NB4 (cell line): ENCODE results near the gene GPR153.
A peak's percentile ranks its signal among the peaks of the same experiment; 100 is the strongest.

Experiments
- MYC ChIP-seq: IDR thresholded peaks from 2 replicates; pipeline ENCODE4 v1.6.1; 2011; ENCODE audit warnings: low read depth, low read length
- POLR2A ChIP-seq: IDR thresholded peaks from 2 replicates; pipeline ENCODE4 v1.6.1; 2011; ENCODE audit warnings: mild to moderate bottlenecking; ENCODE audit not compliant: insufficient read length; ENCODE audit errors: extremely low read depth
- TF ChIP-seq, protein P1 (sequence below): IDR thresholded peaks from one replicate; pipeline ENCODE4 v1.5.1; 2012; ENCODE audit warnings: low read depth, low read length
- TF ChIP-seq, protein P2 (sequence below): IDR thresholded peaks from 2 replicates; pipeline ENCODE4 v1.6.1; 2011; ENCODE audit warnings: low read depth, low read length

DNA sequence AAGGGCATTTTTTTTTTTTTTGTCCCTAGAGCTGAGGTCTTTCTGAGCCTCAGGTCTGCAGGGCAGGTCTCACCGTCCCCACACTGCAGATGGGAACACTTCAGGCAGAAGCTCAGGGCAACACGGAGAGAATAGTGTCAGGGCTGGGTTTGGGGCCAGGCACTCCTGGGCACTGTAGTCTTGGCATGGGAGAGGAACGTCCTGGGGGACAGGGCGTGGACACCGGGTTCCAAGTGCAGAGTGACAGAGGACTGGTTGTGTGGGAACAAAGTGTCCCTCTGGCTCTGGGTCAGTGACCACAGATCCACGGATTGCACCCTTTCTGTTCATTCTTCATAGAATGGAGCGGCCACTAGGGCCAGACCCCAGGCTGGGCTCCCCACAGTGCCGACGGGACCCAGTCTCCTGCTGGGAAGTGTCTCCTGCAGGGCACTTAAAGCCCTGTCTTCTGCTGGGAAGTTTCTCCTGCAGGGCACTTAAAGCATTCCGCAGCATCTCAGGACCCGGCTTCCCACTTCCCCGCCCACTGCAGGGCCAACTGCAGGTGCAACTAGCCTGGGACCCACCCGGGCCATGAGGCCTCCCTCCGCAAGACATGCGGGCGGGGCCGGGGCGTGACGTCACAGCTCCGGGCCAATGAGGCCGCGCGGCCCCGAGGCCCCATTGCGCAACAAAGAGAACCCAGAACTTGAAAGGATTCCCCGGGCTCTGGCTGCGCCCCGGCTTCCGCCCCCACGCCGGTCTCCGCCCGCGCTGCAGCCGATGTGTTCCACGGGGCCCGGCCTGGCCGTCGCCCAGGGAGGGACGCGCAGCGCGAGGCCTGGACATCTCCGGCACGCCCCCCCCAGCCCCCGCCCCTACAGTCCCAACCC, 1.2 kb downstream of the GPR153 start:
- TF ChIP-seq, protein P1, sequence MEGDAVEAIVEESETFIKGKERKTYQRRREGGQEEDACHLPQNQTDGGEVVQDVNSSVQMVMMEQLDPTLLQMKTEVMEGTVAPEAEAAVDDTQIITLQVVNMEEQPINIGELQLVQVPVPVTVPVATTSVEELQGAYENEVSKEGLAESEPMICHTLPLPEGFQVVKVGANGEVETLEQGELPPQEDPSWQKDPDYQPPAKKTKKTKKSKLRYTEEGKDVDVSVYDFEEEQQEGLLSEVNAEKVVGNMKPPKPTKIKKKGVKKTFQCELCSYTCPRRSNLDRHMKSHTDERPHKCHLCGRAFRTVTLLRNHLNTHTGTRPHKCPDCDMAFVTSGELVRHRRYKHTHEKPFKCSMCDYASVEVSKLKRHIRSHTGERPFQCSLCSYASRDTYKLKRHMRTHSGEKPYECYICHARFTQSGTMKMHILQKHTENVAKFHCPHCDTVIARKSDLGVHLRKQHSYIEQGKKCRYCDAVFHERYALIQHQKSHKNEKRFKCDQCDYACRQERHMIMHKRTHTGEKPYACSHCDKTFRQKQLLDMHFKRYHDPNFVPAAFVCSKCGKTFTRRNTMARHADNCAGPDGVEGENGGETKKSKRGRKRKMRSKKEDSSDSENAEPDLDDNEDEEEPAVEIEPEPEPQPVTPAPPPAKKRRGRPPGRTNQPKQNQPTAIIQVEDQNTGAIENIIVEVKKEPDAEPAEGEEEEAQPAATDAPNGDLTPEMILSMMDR = no peak
- no peak for TF ChIP-seq POLR2A
- TF ChIP-seq, protein P2, sequence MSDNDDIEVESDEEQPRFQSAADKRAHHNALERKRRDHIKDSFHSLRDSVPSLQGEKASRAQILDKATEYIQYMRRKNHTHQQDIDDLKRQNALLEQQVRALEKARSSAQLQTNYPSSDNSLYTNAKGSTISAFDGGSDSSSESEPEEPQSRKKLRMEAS = peak; percentile 50; the same call in 1 of the 2 replicates
- TF ChIP-seq MYC = peak; percentile 66; the same call in 1 of the 2 replicates
